Activated T-cell treated with anti-CD3 and anti-CD28 coated beads, Interleukin-2, amount 50 U/mL, for 72 hours (primary cell): ENCODE results near the gene ELL. TPM values are rescaled to one million over a fixed set of nuclear protein-coding genes. Genes with fewer than 3 reads are reported as not detected.

Experiments used
- ATAC-seq, 2 donors: fragments of 150-1000 bp; cut with Tn5 transposase; replicated peaks in 1 of 2; 2 replicates each; pipeline ENCODE4 v1.10.0; 2021; ENCODE audit warnings: moderate library complexity in 2 of 2, mild to moderate bottlenecking in 1 of 2
- DNase-seq, 2 donors: peaks; one replicate each; pipeline ENCODE4 v3.0.0; 2021 to 2022; ENCODE audit warnings: mixed read lengths in 1 of 2
- H3K27ac Mint-ChIP-seq: one replicate; pipeline ENCODE4 v1.8.0; 2022; ENCODE audit warnings: mild to moderate bottlenecking, moderate library complexity, mixed read lengths
- H3K27me3 Mint-ChIP-seq: one replicate; pipeline ENCODE4 v1.8.0; 2022; ENCODE audit warnings: low read depth, mixed read lengths
- H3K36me3 Mint-ChIP-seq, 2 donors: one replicate each; pipeline ENCODE4 v1.8.0; 2022; ENCODE audit warnings: mixed read lengths in 2 of 2, mild to moderate bottlenecking in 1 of 2; ENCODE audit not compliant: insufficient read depth in 2 of 2
- H3K4me1 Mint-ChIP-seq: one replicate; pipeline ENCODE4 v1.8.0; 2022; ENCODE audit warnings: low read depth, mixed read lengths
- H3K4me3 Mint-ChIP-seq, 2 donors: one replicate each; pipeline ENCODE4 v1.8.0; 2022; ENCODE audit warnings: mild to moderate bottlenecking in 2 of 2, mixed read lengths in 2 of 2, moderate library complexity in 2 of 2
- H3K9me3 Mint-ChIP-seq, 2 donors: one replicate each; pipeline ENCODE4 v1.8.0; 2022; ENCODE audit warnings: mixed read lengths in 2 of 2
- total RNA-seq, 2 donors: library from RNA; stranded (reverse); gene quantifications; one replicate each; pipeline ENCODE4 v1.2.3, GENCODE V29; 2022

ELL gene
- total RNA-seq, 2 donors from 2014 or later: 25.9 to 32.3 TPM

DNA sequence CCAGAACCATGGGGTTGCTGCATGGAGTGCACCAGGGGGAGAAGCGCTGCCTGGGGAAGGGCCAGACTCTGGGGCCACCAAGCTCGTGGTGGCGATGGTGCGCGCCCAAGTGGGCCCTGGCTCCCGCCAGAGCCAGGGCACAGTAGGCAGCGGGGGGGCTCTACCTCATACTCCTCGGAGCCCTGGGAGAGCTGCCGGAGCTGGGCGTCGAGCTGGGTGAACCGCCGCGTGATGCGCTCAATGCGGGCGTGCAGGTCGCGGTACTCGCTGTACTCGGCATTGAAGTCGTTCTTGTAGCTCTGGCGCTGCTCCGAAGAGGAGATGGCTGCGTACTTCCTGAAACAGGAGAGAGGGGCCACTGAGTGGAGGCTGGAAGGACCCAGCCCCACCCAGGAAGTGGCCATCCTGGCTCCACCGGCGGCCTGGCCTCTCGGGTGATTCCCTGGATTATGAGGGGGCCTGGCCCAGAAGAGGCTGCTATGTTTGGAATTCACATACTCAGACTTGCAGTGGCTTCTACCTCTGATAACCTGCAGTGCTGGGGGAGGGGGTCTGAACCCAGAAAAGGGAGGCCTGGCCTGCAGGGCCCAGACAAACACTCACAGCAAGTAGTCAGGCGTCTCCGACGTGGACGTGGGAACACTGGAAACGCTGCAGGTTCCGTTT lies 75.6 kb downstream of the ELL start:
- Mint-ChIP-seq H3K9me3 (peaks cover 3 to 4% of the 10 kb centered on the region in 2 donors), H3K4me3 (no peak overlapping the region), H3K27ac (no peak overlapping the region), H3K36me3 (peaks cover 6 to 16% of the 10 kb centered on the region in 2 donors), H3K27me3 (no peaks in the 10 kb centered on the region), H3K4me1 (peaks cover 7% of the 10 kb centered on the region)
- no peak for ATAC-seq
- DNase-seq: no peak

- Mint-ChIP-seq H3K36me3 (peaks cover 5 to 12% of the 10 kb centered on the region in 2 donors), H3K27ac (no peak overlapping the region), H3K4me1 (peaks cover 7% of the 10 kb centered on the region), H3K4me3 (no peak overlapping the region), H3K27me3 (no peaks in the 10 kb centered on the region), H3K9me3 (peaks cover 3 to 4% of the 10 kb centered on the region in 2 donors)
- DNase-seq (no peak), ATAC-seq (no peak)
Observed at GRCh38 chr19:18445262-18445948, 76.5 kb downstream of the ELL start.

GRCh38 chr19:18444513-18444912 lies 77.4 kb downstream of the ELL start:
- no peak for ATAC-seq
- DNase-seq: no peak
- Mint-ChIP-seq H3K27ac (no peak overlapping the region), H3K27me3 (no peaks in the 10 kb centered on the region), H3K36me3 (peaks cover 5 to 12% of the 10 kb centered on the region in 2 donors), H3K9me3 (peaks cover 3 to 4% of the 10 kb centered on the region in 2 donors), H3K4me1 (peaks cover 9% of the 10 kb centered on the region), H3K4me3 (no peak overlapping the region)

- ATAC-seq: no peak
- DNase-seq: no peak
- Mint-ChIP-seq H3K4me3 (no peak overlapping the region), H3K36me3 (peaks cover 5 to 12% of the 10 kb centered on the region in 2 donors), H3K9me3 (peaks cover 3 to 4% of the 10 kb centered on the region in 2 donors), H3K27me3 (no peaks in the 10 kb centered on the region), H3K27ac (no peak overlapping the region), H3K4me1 (peaks cover 16% of the 10 kb centered on the region)
Observed at GRCh38 chr19:18443831-18444230, 78.0 kb downstream of the ELL start.

DNA sequence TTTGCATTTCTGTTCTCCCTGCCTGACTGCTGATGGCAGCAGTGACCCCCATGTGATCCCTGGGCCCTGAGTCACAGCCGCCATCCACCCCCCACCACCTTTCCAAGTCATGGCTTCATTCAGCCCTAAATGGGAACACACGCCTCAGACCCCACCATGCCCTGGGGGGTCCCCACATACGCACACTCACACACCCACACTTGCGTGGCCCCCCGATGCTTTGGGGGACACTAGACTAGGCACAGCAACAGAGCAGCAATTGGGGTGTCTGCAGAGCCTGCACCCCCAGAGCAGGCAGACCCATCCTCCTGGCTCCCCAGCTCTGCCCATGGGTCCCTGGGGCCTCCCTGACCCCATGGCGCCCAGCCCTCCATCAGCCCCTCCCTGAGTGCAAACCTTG lies 78.5 kb downstream of the ELL start:
- peaks cover 3 to 4% of the 10 kb centered on the region in 2 donors for H3K9me3 Mint-ChIP-seq
- peaks cover 5 to 9% of the 10 kb centered on the region in 2 donors for H3K36me3 Mint-ChIP-seq
- H3K4me1 Mint-ChIP-seq: peaks cover 17% of the 10 kb centered on the region
- no peaks in the 10 kb centered on the region for H3K27me3 Mint-ChIP-seq
- no peak overlapping the region for H3K27ac Mint-ChIP-seq
- H3K4me3 Mint-ChIP-seq: no peak overlapping the region
- no peak for DNase-seq
- ATAC-seq: no peak

DNA sequence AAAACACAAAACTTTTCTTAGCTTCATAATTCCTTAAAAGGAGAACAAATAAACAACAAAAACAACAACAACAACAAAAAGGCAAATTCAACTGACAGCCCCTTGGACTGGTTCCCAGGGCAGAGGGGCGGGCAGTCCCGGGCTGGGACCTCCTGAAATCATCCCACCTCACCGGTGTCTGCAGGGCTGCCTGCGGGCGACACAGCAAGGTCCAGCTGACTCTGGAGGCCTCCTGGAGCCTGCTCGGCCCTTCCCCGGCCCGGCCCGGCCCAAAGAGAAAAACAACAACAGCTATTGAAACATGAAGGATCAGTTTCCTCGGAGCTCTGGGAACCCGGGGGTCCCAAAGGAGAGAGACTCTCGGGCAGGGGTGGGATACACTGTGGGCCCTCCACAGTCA lies 78.9 kb downstream of the ELL start:
- no peak overlapping the region for H3K4me3 Mint-ChIP-seq
- H3K36me3 Mint-ChIP-seq: peaks cover 5 to 6% of the 10 kb centered on the region in 2 donors
- ATAC-seq (no peak), DNase-seq (no peak)
- H3K27me3 Mint-ChIP-seq: no peaks in the 10 kb centered on the region
- H3K27ac Mint-ChIP-seq: peak overlapping the region; percentile 93
- H3K4me1 Mint-ChIP-seq: peaks cover 17% of the 10 kb centered on the region
- H3K9me3 Mint-ChIP-seq: peaks cover 3 to 4% of the 10 kb centered on the region in 2 donors

- H3K4me3 Mint-ChIP-seq: peak overlapping the region in 1 of 2 donors; percentile 12
- peaks cover 17% of the 10 kb centered on the region for H3K4me1 Mint-ChIP-seq
- DNase-seq (peak in 1 of 2 donors; percentile 52), ATAC-seq (peak in 1 of 2 donors; percentile 5)
- H3K9me3 Mint-ChIP-seq: peaks cover 3 to 4% of the 10 kb centered on the region in 2 donors
- H3K27ac Mint-ChIP-seq: peak overlapping the region; percentile 93
- peaks cover 5 to 6% of the 10 kb centered on the region in 2 donors for H3K36me3 Mint-ChIP-seq
- no peaks in the 10 kb centered on the region for H3K27me3 Mint-ChIP-seq
Observed at GRCh38 chr19:18441804-18442788, 79.8 kb downstream of the ELL start.

DNA sequence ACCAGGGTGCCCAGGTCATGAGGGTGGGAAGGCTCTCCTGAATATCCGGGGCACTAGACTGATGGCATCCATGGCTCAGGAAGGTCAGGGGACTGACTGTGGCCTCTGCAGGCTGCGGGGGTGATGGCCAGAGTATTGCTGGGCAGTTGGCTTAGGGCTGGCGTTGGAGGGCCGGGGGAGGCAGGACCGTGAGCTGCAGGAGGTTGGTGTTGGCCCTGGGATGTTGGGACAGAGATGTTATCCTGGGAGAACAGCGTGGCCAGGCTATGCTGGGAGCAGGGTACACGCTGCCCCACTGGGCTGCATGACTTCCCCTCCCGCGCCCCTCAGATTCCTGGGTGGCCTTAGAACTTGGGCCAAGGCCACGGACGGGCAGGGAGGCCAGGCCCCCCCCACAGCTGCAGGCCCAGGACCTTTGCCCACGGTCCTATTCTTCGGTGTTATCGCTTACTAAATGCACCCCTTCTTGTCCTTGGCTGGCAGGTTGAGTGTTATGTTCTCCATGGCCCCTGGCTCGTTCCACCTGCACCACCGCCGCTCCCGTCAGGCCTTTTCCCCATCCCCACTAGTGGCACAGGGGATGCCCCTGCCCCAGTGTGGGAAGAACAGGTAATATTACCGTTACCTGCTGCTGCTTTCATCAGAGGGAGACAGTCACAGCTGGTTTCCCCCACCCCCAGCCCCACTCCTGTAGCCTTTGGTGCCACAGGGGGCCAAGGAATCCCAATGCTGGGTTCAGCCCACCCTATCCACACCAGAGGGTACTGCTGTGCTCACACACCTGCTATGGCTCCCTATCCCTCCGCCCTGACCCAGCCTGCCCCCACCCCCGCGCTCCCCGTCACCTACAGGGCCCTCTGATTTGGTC lies 80.7 kb downstream of the ELL start:
- peaks cover 20% of the 10 kb centered on the region for H3K4me1 Mint-ChIP-seq
- no peaks in the 10 kb centered on the region for H3K27me3 Mint-ChIP-seq
- DNase-seq (no peak), ATAC-seq (no peak)
- H3K9me3 Mint-ChIP-seq: peaks cover 3 to 4% of the 10 kb centered on the region in 2 donors
- no peak overlapping the region for H3K4me3 Mint-ChIP-seq
- H3K36me3 Mint-ChIP-seq: peaks cover 5 to 6% of the 10 kb centered on the region in 2 donors
- no peak overlapping the region for H3K27ac Mint-ChIP-seq

DNA sequence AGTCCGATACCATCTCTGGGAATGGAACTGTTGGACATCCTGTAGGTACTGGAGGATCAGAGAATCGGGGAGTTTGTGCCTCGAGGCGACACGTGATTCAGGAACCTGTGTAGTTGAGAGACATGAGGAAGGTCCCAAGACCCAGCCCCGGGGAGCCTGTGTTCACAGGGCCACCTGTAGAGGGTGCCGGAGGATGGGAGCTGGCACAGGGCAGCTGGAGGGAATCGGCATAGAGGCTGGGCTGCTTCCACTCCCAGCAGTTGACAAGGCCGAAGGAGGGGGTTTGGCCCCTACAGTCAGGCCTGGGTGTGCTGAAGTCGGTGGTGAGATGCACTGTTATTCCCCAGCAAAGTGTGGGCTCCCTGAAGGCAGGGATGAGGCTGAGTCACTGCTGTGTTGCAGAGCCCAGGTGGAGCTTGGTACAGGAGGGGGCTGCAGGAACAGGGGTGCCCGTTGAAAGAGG lies 81.4 kb downstream of the ELL start:
- Mint-ChIP-seq H3K36me3 (peaks cover 5 to 6% of the 10 kb centered on the region in 2 donors), H3K4me3 (no peak overlapping the region), H3K4me1 (peaks cover 23% of the 10 kb centered on the region), H3K27ac (no peak overlapping the region), H3K9me3 (peaks cover 3 to 4% of the 10 kb centered on the region in 2 donors), H3K27me3 (no peaks in the 10 kb centered on the region)
- ATAC-seq: peak in 1 of 2 donors; percentile 17
- peak in 1 of 2 donors; percentile 53 for DNase-seq

DNA sequence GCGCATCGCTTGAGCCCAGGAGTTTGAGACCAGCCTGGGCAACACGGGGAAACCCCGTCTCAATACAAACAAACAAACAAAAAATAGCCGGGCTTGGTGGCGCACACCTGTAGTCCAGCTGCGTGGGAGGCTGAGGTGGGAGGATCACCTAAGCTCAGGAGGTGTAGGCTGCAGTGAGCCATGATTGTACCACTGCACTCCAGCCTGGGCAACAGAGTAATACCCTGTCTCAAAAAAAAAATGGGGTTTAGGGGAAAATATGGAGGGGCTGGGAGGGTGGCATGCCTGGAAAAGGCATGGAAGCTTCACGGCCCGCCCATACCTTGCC lies 82.0 kb downstream of the ELL start:
- H3K4me1 Mint-ChIP-seq: peaks cover 23% of the 10 kb centered on the region
- H3K27me3 Mint-ChIP-seq: no peaks in the 10 kb centered on the region
- peaks cover 5 to 6% of the 10 kb centered on the region in 2 donors for H3K36me3 Mint-ChIP-seq
- H3K9me3 Mint-ChIP-seq: peaks cover 3 to 4% of the 10 kb centered on the region in 2 donors
- H3K27ac Mint-ChIP-seq: no peak overlapping the region
- ATAC-seq: no peak
- no peak overlapping the region for H3K4me3 Mint-ChIP-seq
- no peak for DNase-seq

- H3K4me1 Mint-ChIP-seq: peaks cover 23% of the 10 kb centered on the region
- no peak overlapping the region for H3K27ac Mint-ChIP-seq
- H3K36me3 Mint-ChIP-seq: peaks cover 5 to 7% of the 10 kb centered on the region in 2 donors
- H3K4me3 Mint-ChIP-seq: no peak overlapping the region
- ATAC-seq (no peak), DNase-seq (no peak)
- H3K27me3 Mint-ChIP-seq: no peaks in the 10 kb centered on the region
- peaks cover 3 to 4% of the 10 kb centered on the region in 2 donors for H3K9me3 Mint-ChIP-seq
Observed at GRCh38 chr19:18439025-18439909, 82.6 kb downstream of the ELL start.
